Sigmoid colon (tissue), 4 donors: ENCODE measurements around the gene XRRA1.

Experiments
- EP300 ChIP-seq, 4 donors: sonication (generic); formaldehyde crosslinking; IDR thresholded peaks; one replicate each; pipeline ENCODE4 v1.6.1; 2017; ENCODE audit warnings: antibody characterized with exemption in 4 of 4
- POLR2AphosphoS5 ChIP-seq, 4 donors: sonication (generic); formaldehyde crosslinking; IDR thresholded peaks; one replicate each; pipeline ENCODE4 v1.6.1; 2017; ENCODE audit warnings: antibody characterized with exemption in 4 of 4
- TF ChIP-seq, protein P1 (sequence below), 4 experiments: fragments of 450-650 bp in 3 of 4; fragments of 200-600 bp in 1 of 4; IDR thresholded peaks; one replicate each; pipeline ENCODE4 v1.5.1; 2016 to 2019; ENCODE audit warnings: antibody characterized with exemption in 4 of 4, mild to moderate bottlenecking in 3 of 4, moderate library complexity in 2 of 4

DNA sequence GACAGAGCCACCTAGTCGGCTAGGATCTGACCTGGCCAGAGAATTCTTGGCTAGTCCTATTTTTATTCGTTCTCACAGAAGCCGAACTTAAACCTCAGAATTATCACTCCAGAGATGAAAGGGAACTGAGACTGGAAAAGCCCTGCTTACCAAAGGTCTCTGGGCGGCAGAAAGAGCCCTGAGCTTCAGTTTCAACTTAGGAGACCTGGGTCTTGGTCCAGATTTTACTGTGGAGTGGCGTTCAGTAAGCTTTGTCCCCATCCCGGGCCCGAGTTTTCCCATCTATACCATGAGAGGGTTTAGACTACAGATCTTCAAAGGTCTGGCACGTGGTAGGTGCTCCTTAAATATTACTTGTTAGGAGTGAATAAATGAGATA is 40.4 kb upstream of the XRRA1 start:
- TF ChIP-seq, protein P1, sequence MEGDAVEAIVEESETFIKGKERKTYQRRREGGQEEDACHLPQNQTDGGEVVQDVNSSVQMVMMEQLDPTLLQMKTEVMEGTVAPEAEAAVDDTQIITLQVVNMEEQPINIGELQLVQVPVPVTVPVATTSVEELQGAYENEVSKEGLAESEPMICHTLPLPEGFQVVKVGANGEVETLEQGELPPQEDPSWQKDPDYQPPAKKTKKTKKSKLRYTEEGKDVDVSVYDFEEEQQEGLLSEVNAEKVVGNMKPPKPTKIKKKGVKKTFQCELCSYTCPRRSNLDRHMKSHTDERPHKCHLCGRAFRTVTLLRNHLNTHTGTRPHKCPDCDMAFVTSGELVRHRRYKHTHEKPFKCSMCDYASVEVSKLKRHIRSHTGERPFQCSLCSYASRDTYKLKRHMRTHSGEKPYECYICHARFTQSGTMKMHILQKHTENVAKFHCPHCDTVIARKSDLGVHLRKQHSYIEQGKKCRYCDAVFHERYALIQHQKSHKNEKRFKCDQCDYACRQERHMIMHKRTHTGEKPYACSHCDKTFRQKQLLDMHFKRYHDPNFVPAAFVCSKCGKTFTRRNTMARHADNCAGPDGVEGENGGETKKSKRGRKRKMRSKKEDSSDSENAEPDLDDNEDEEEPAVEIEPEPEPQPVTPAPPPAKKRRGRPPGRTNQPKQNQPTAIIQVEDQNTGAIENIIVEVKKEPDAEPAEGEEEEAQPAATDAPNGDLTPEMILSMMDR (IDR thresholded peaks at IDR 0.05), result no peak
- TF ChIP-seq POLR2AphosphoS5 (IDR thresholded peaks at IDR 0.05) (no peak), EP300 (IDR thresholded peaks at IDR 0.05) (no peak)
